ENCODE data around the gene SNPH.
"Not testable (repeated sequence)": the region's sequence is repeated elsewhere in the genome, so short reads cannot be mapped to it uniquely, and the experiment has no call there.

SNPH gene

DNA sequence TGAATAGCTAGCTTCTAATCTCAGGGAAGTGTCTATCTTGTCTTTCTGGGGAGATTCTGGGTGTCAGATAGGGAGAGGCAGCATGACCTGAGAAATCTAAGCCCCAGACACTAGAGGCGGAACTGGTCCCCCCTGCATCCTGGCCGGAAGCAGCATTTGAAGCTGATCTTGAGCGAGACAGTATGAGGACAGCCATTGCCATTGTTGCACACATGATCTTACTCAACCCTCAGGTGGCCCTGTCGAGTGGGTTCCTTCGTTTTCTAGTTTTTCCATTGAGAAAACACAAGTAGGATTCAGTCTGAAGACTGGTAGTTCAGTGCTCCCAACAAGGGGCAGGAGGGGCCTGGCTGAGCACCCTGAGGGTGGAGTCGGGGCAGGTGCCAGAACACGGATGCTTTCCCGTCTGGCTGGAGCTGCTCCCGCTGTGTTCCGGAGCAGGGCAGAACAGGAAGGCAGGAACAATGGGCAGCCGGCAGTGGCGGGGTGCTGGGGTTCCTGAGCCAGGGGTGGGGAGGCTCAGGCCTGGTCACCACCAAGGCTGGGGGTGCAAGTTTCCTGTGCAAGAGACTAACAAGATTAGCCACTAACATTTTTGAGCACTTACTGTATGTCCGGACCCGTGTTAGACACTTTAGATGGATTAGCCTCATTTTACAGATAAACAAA is 70.7 kb downstream of the SNPH start:
- in situ Hi-C loops (cut with MboI; ENCODE audit: low sequenced_read_pairs) = no loop called here

DNA sequence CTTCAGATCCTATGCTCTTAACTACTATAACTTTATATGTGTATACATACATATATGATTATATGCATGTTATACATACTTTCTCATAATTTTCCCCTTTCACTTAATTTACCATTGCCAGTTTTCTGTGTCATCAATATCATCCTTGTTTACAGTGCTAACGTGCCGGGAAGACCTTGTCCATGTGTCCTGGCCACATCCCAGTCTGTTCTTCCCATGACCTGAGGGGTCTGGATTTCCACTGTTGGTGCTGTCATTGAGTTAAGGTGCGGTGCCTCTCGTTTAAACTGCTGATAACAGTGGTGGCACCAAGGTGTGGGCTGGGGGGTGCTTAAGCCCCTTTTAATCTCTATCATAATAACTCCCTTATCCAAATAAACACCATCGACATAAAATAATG is 71.3 kb downstream of the SNPH start:
- in situ Hi-C loops (cut with MboI; ENCODE audit: low sequenced_read_pairs) = no loop called here

- in situ Hi-C loops (cut with MboI; ENCODE audit: low sequenced_read_pairs) = no loop called here
Measured at GRCh38 chr20:1338096-1338495, 72.0 kb downstream of the SNPH start.

- in situ Hi-C loops (cut with MboI; ENCODE audit: low sequenced_read_pairs) = no loop called here
Measured at GRCh38 chr20:1338801-1339200, 72.7 kb downstream of the SNPH start.

GRCh38 chr20:1341561-1342265 is 75.6 kb downstream of the SNPH start:
- in situ Hi-C loops (cut with MboI; ENCODE audit: low sequenced_read_pairs) = no loop called here

DNA sequence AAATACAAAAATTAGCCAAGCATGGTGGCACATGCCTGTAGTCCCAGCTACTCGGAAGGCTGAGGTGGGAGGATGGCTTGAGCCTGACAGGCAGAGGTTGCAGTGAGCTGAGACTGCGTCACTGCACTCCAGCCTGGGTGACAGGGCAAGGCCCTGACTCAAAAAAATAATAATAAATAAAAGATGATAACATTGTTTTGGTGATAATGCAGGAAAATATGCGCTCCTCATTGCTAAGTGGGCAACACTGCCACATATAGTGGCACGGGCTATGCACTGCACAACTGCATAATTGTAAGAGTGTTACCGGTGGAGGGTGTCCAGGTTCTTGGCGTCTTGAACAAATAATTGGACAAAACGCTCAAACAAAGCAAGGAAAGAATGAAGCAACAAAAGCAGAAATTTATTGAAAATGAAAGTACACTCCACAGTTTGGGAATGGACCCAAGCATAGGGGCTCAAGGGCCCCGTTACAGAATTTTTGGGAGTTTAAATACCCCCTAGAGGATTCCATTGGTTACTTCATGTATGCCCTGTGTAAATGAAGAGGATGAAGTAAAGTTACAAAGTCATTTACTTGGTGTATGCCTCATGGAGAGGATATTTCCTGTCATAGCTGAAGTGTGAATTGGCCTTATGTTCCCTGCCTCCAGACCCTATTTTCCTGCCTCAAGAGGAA is 77.5 kb downstream of the SNPH start:
- in situ Hi-C loops (cut with MboI; ENCODE audit: low sequenced_read_pairs) = not testable (repeated sequence)

DNA sequence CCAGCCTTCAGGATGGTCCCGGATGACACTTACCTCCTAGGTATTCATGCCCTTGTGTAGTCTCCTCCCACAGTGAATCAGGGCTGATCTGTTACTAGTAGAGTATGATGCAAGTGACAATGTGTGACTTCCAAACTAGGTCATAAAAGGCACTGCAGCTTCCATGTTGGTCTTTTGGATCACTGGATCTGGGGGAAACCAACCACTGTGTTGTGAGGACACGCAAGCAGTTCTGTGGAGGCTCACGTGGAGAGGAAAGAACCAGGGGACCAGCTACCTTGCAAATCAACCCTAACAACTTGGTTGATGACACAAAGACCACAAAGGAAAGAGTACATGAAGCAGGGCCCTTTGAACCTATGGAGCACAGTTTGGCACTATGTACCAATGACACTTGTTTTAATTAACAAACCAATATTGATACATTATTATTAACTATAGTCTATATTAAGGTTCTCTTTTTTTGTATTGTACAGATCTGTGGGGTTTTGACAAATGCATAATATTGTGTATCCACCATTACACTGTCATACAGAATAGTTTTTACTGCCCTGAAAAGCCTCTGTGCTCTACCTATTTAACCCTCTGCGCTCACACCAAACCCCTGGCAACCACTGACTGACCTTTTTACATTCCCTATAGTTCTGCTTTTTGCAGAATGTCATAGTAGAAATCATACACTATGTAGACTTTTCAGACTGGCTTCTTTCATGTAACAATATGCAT is 79.1 kb downstream of the SNPH start:
- in situ Hi-C loops (cut with MboI; ENCODE audit: low sequenced_read_pairs) = no loop called here

- in situ Hi-C loops (cut with MboI; ENCODE audit: low sequenced_read_pairs) = no loop called here
Measured at GRCh38 chr20:1345756-1346093, 79.6 kb downstream of the SNPH start.

DNA sequence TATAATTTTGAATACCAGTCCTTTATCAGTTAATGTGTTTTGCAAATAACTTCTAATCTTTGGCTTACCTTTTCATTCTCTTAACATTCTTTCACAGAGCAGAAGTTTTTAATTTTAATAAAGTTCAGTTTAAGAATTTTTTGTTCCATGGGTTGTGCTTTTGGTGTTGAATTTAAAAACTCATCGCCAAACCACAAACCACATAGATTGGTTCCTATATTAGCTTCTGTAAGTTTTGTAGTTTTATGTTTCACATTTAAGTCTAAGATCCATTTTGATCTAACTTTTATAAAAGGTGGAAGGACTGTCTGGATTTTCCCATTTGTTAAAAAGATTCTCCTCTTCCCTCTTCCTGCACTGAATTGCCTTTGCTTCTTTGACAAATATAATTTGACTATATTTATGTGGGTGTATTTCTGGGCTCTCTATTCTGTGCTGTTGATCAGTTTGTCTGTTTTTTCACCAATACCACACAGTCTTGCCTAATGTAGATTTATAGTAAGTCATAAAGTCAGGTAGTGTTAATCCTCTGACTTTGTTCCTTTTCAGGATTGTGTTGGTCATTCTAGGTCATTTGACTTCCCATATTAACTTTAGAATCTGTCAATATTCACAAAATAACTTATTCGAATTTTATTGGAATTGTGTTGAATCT is 80.3 kb downstream of the SNPH start:
- in situ Hi-C loops (cut with MboI; ENCODE audit: low sequenced_read_pairs) = no loop called here

DNA sequence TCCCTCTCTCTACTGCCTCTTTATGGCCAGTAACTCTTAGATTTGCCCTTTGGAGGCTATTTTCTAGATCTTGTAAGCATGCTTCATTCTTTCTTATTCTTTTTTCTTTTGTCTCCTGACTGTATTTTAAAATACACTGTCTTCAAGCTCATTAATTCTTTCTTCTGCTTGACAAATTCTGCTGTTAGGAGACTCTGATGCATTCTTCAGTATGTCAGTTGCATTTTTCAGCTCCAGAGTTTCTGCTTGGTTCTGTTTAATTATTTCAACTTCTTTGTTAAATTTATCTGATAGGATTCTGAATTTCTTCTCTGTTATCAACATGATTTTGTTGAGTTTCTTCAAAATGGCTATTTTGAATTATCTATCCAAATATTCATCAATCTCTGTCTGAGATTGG is 87.9 kb downstream of the SNPH start:
- in situ Hi-C loops (cut with MboI; ENCODE audit: low sequenced_read_pairs) = no loop called here

DNA sequence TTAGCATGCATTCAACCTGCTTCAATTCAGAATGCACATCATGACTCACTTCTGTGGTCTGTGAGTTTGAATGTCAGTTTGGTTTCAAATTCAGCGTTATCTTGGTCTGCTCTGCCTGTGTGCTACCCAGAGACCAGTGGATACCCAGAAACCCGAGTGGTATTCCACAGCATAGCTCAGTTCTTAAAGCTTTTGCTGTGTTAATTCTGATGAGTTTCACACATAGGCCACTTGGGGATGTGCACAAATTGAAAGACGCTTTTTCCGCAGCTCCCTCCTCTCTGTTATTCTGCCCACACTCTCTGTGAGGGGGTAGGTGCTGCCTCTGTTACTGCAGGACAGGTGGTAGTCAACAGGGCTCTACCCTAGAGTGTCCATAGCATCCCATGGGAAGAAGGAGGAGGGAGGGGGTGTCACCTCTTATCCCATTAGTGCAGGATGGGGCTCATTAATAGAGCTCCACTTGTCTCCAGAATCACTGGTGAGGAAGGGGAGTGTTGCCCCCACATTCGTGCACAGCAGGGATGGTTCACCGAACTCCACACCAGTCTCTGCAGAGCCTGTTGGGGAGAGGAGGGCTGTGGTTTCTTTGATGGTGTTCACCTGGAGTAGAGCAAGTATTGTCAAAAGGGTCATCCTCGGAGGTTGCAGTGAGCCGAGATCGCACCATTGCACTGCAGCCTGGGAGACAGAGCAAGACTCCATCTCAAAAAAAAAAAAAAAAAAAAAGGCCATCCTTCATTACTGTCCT is 92.0 kb downstream of the SNPH start:
- in situ Hi-C loops (cut with MboI; ENCODE audit: low sequenced_read_pairs) = no loop called here
